ENCODE results near the gene CREBBP.

DNA sequence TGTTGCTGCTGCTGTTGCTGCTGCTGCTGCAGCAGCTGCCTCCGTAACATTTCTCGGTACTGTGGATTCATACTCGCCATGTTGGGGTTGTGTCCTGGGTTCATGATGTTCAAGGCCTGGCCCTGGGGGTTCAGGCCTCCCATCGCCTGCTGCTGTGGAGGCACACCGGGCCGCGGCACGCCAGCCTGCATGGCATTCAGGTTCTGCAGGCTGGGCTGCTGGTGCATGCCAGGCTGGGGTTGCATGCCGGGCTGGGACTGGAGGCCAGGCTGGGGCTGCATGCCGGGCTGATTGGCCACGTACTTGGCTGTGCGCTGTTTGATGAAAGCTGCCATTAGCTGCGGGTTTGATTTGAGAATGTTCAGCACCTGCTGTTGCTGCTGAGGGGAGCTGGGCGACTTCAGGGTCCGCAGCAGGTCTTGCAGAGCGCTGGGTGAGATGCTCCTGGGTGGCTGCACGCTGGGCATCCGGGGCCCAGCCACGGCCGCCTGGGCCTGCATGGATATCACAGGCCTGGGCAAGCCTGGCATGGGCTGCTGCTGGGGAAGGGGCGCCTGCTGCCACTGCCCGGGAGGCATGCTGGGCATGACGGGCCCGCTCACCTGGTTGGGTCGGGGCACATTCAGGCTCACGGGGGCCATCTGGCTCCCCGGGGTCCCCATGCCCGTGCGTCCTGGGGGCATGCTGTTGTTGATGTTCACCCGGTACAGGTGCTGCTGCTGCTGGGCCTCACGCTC is 151.9 kb downstream of the CREBBP start:
- TF ChIP-seq, protein P1, sequence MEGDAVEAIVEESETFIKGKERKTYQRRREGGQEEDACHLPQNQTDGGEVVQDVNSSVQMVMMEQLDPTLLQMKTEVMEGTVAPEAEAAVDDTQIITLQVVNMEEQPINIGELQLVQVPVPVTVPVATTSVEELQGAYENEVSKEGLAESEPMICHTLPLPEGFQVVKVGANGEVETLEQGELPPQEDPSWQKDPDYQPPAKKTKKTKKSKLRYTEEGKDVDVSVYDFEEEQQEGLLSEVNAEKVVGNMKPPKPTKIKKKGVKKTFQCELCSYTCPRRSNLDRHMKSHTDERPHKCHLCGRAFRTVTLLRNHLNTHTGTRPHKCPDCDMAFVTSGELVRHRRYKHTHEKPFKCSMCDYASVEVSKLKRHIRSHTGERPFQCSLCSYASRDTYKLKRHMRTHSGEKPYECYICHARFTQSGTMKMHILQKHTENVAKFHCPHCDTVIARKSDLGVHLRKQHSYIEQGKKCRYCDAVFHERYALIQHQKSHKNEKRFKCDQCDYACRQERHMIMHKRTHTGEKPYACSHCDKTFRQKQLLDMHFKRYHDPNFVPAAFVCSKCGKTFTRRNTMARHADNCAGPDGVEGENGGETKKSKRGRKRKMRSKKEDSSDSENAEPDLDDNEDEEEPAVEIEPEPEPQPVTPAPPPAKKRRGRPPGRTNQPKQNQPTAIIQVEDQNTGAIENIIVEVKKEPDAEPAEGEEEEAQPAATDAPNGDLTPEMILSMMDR (conservative IDR thresholded peaks at IDR 0.05; ENCODE audit: low read depth in 2 of 2), result no peak
- TF ChIP-seq EZH2phosphoT487 (IDR thresholded peaks at IDR 0.05; ENCODE audit: unreplicated experiment) (no peak), EZH2 (IDR thresholded peaks at IDR 0.05; ENCODE audit: low read depth, unreplicated experiment) (no peak), POLR2AphosphoS5 (IDR thresholded peaks at IDR 0.05; ENCODE audit: low read depth) (no peak), JUNB (IDR thresholded peaks at IDR 0.05; ENCODE audit: unreplicated experiment) (no peak), CREB1 (CRISPR knock-in tag; IDR thresholded peaks at IDR 0.05; ENCODE audit: low read depth) (no peak)
- TF ChIP-seq, protein P2, sequence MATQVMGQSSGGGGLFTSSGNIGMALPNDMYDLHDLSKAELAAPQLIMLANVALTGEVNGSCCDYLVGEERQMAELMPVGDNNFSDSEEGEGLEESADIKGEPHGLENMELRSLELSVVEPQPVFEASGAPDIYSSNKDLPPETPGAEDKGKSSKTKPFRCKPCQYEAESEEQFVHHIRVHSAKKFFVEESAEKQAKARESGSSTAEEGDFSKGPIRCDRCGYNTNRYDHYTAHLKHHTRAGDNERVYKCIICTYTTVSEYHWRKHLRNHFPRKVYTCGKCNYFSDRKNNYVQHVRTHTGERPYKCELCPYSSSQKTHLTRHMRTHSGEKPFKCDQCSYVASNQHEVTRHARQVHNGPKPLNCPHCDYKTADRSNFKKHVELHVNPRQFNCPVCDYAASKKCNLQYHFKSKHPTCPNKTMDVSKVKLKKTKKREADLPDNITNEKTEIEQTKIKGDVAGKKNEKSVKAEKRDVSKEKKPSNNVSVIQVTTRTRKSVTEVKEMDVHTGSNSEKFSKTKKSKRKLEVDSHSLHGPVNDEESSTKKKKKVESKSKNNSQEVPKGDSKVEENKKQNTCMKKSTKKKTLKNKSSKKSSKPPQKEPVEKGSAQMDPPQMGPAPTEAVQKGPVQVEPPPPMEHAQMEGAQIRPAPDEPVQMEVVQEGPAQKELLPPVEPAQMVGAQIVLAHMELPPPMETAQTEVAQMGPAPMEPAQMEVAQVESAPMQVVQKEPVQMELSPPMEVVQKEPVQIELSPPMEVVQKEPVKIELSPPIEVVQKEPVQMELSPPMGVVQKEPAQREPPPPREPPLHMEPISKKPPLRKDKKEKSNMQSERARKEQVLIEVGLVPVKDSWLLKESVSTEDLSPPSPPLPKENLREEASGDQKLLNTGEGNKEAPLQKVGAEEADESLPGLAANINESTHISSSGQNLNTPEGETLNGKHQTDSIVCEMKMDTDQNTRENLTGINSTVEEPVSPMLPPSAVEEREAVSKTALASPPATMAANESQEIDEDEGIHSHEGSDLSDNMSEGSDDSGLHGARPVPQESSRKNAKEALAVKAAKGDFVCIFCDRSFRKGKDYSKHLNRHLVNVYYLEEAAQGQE (IDR thresholded peaks at IDR 0.05; ENCODE audit: unreplicated experiment), result no peak
